Measurements from ENCODE around the gene MBOAT1.
"Not testable (repeated sequence)": the region's sequence is repeated elsewhere in the genome, so short reads cannot be mapped to it uniquely, and the experiment has no call there.

The MBOAT1 gene

DNA sequence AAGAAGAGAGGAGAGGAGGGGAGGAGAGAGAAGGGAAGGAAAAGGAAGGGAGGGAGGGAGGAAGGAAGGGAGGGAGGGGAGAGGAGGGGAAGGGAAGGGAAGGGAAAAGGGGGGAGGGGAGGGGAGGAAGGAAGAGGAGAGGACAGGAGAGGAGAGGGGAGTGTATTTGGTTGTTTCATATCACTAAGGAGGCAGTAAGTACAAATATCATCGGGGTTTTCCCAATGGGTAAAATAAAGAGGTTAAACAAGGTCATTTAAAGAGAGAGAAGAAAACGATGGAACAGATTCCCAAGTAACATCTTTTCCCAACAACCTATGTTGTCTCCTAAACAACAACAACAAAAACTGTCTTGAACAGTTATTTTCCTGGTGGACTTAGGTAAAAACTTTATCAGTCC is 43.6 kb downstream of the MBOAT1 start:
- no peak for DNase-seq

DNA sequence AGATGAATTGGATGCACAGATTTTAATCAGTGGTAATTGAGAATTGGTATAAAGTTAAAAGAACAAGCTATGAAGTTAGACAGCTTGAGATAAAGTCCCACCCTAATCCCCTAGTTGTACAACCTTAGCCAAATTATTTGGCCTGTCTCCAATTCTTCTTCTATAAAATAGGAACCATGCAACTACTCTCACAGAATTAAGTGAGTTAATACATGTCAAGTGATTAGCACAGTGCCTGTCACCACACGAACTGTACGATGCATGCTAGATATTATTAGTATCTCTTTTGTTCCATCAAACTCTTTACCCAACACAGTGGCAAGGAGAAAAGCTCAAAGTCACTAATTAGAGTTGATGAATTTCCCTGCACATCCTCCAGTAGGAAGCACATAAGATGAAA is 44.7 kb downstream of the MBOAT1 start:
- DNase-seq = no peak

DNA sequence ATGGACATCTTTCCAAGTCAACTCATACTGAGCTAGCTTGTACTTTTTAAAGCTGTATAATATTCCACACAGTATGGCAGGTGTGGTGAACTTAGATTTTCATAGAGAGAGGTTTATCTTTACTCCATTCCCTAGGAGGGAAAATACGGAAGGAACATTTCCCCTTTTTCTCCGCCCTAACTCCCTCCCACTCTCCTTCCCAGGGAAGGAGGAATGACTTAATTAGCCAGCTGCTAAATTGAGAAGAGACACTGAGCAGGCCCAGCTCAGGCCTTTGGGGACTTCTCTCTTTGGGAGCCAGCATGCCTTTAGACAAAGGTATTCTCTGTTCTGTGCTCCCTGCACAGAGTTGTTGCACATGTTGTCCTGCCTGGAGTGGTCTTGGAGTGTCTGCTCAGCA is 46.1 kb downstream of the MBOAT1 start:
- DNase-seq = no peak

DNA sequence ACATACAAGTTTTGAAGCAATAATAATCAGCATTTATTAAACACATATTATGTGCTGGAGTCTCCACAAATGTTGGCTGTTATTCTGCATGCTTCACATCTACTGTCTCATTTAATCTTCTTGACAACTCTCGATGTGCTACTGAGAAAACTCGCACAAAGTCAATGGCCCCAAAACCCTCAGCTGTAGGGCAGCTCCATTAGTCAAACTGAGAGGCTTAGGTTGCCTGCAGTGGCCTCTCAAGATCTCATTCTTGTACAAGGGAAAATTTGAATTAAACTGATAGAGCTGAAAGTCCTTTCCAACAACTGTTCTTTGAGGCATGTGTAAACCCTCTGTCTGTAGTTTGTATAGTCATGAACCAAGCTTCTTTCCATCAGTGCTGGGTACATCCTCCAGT is 49.8 kb downstream of the MBOAT1 start:
- no peak for DNase-seq

DNA sequence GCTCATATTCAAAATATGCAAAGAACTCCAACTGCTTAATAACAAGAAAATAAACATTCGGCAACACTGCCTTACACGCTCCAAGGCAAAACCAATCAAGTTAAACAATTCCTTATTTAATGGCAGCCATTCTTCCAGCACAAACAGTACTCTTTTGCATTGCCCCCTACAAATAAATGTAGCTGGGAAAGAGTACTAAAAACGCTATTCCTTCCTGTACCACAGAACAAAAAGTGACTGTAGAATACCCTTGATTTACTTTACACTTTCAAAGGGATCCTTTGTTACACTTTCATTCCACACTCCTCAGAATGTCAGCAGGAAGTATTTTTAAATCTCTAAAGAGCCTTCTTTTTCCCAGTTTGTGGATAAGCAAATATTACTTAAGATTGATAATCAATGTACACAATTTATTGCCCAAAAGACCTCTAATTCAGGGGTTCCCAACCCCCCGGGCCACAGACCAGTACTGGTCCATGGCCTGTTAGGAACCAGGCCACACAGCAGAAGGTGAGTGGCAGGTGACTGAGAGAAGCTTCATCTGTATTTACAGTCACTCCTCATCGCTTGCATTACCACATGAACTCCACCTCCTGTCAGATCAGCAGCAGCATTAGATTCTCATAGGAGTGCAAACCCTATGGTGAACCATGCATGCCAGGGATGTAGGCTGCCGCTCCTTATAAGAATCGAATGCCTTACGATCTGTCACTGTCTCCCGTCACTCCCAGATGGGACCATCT is 51.6 kb downstream of the MBOAT1 start:
- DNase-seq = no peak

DNA sequence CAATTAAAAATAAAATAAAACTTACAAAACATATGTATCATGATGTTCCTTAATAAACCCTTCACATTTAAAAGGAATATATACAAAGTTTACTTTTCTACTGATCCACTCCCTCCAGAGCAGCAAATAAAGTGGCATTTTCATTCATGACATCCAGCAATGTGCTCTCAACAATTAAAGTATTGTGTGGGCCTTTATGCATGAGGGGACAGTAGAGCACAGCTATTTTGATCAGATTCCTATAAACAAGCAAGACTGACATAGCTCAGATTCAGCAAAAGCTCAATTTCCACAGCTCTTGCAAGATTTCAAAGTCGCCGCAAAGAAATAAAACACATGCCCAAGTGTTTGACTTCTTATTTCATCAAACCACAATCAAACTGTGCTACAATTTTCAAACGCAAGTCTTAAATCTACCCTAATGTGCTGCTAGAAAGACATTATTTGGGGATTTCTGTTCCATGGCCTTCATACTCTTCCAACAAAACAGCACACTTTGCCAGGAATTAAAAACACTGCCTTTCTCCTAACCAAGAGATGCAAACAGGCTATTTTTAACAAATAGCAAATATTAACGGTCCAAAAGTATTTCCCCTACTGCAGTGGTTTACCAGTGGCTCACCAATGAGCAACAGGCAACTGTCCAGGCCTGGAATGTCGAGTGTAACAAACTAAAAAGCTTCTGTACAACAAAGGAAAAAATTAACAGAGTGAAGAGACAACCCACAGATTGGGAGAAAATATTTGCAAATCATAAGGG is 52.3 kb downstream of the MBOAT1 start:
- no peak for DNase-seq

DNA sequence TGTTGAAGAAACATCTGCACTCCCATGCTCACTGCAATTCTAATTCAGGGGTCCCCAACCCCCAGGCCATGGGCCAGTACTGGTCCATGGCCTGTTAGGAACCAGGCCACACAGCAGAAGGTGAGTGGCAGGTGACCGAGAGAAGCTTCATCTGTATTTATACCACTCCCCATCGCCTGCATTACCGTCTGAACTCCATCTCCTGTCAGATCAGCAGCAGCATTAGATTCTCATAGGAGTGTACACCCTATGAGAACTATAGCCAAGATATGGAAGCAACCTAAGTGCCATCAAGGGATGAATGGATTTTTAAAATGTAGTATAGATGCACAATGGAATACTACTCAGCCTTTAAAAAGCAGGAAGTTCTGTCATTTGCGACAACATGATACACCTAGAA is 53.2 kb downstream of the MBOAT1 start:
- DNase-seq = no peak

DNA sequence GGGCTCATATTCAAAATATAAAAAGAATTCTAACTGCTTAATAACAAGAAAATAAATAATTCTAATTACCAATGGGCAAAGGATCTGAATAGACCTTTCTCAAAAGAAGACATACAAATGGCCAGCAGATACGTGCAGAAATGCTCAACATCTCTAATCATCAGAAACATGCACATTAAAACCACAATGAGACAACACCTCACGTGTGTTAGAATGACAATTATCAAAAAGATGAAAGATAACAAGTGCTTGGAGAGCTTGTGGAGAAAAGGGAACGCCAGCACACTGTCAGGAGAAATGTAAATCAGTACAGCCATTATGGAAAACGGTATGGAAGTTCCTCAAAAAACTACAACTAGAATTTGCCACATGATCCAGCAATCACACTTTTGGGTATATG is 53.6 kb downstream of the MBOAT1 start:
- DNase-seq = no peak

DNA sequence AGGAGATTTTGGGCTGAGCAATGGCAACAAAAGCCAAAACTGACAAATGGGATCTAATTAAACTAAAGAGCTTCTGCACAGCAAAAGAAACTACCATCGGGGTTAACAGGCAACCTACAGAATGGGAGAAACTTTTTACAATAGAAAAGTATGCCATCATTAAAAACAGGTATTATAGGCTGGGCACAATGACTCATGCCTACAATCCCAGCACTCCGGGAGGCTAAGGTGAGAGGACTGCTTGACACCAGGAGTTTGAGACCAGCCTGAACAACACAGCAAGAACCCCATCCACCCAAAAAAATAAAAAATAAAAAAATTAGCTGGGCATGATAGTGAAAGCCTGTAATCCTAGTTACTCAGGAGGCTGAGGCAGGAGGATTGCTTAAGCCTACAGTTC is 55.4 kb downstream of the MBOAT1 start:
- no peak for DNase-seq

DNA sequence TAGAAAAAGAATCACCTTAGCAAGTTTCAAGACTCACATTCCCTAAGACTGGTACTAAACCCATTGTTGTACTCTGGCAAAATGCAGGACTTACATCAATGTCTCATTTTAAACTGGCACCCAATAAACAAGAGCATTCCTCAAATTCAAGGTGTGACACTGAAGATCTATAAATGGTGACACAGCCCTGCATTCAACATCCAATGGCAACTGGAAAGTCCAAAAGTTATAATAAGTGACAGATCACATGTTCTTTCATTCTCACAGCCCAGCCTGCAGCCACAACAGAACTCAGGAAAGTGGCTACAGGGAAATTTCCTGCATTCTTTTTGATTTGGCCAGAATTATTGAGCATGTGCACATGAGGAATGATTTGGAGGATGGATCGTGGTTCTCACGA is 57.5 kb downstream of the MBOAT1 start:
- DNase-seq = no peak

DNA sequence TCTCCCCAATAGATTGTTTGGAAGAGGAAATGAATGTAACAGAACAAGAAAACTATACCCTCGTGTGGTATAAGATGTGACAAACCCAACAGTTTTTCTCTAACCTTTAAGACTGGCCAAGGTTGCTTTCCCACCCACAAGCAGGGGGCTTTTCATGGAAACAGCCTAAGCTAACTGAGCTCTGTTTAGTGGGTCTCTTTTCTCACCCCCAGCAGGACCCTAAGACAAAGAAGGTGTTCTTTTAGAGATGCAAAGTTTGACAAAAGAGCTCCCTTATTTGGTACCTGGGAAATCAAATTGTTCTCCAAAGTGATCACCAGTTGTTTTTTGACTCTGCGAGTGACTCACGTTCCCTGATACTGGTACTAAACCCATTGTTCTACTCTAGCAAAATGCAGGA is 59.1 kb downstream of the MBOAT1 start:
- no peak for DNase-seq

DNA sequence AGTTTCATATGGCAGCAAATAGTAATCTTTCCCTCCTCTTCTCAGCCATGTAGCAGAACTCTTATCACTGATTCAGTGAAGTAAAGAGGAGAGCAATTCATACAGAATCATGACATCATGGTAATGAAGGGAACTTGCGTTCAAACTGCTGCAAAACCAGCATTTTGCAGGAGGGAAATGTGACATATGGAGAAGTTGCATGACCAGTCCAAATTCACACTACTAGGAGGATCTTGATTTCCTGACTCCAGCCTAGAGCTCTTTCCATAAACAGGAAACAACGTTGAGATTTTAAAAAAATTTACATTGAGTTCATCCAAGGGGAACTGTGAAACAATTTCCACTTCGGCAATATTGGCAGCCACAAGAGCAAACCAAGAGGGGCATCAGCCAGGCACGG is 63.8 kb downstream of the MBOAT1 start:
- no peak for DNase-seq

DNA sequence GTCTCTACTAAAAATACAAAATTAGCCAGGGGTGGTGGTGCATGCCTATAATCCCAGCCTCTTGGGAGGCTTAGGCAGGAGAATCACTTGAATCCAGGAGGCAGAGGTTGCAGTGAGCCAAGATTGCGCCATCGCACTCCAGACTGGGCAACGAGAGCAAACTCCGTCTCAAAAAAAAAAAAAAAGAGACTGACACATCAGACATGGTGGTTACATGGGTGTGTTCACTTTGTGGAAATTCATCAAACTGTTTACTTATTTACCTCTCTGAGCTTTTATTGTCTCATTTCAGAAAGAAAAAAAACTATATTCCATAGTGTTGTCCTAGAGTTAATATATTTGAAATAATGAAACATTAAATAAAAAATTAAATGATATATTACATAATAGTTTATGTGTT is 64.8 kb downstream of the MBOAT1 start:
- no peak for DNase-seq

DNA sequence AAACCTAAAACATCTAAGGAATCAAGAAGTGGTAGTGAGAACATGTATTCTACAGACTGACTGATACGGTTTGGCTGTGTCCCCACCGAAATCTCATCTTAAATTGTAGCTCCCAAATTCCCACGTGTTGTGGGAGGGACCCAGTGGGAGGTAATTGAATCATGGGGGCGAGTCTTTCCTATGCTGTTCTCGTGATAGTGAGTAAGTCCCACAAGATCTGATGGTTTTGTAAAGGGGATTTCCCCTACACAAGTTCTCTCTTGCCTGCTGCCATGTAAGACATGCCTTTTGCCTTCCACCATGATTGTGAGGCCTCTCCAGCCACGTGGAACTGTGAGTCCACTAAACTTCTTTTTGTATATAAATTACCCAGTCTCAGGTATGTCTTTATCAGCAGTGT is 65.4 kb downstream of the MBOAT1 start:
- DNase-seq = not testable (repeated sequence)

DNA sequence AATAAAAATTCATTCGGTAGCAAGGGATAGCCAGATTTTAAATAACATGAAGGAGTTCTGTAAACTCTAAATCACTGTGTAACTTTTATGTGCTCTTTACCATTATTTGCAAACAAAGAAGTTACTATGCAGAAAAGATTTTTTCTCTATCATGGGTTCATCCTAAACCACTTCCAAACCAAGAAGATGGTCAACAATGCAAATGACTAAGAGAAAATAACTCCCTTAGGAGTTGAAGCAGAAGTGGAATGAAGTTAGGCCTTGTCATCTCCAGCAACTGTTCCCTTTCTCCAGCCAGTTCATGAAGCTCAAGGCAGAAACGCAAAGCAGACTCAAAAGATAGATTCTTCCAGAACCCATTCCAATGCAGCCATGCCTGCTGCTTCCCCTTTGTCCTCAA is 66.0 kb downstream of the MBOAT1 start:
- no peak for DNase-seq

DNA sequence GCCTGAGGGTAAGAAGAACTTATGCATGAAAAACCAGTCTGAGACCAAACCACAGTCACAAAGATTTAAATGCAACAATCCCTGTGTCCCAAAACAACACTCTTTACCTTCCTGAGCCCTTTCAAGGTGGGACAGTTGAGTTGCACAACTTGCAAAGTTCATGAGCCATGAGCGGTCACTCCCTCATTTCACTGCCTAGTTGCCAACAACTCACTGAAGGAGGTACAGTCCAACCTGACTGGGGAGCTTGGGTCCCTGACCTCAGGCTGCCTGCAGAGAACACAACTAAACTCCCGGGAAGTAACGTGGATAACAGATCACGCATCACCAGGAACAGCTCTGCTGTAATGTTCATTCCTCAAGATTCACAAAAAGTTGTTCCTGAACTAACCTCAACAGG is 69.4 kb downstream of the MBOAT1 start:
- no peak for DNase-seq

DNA sequence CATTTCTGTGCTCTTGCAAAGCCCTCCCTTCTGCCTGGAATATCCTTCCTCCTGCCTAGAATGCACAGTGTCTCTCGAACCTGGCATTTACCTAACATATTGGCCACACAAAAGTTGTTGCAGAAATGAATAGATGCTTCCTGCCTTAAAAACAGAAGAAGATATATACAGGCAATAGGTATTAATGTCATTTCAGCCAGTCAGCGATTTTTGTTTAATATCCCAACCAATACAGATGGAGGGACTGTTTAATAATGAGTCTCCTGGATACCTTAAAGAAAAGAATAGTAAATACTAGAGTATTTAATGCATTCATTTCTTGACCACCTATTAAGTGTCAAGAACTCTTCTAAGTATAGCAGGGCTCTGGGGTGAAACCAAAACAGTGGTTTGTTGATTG is 70.3 kb downstream of the MBOAT1 start:
- no peak for DNase-seq

DNA sequence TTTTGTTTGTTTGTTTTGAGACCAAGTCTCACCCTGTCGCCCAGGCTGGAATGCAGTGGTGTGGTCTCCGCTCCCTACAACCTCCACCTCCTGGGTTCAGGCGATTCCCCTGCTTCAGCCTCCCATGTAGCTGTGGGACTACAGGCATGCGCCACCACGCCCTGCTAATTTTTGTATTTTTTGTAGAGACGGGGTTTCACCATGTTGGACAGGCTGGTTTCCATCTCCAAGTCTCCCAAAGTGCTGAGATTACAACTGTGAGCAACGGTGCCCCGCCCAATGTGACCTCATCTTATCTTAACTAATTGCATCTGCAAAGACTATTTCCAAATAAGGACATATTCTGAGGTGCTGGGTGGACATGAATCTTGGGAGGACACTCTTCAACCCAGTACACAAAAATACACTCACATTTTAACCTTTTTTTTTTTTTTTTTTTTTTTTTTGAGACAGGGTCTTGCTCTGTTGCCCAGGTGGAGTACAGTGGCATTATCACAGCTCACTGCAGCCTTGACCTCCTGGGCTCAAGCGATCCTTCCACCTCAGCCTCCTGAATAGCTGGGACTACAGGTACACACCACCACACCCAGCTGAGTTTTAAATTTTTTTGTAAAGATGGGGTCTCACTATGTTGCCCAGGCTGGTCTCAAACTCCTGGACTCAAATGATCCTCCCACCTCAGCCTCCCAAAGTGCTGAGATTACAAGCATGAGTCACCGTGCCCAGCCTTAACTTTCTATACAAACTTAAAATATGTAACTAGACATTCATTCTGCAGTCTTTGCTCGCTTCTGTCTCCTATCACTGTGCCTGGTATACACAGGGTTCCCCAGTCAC is 72.9 kb downstream of the MBOAT1 start:
- DNase-seq = not testable (repeated sequence)

DNA sequence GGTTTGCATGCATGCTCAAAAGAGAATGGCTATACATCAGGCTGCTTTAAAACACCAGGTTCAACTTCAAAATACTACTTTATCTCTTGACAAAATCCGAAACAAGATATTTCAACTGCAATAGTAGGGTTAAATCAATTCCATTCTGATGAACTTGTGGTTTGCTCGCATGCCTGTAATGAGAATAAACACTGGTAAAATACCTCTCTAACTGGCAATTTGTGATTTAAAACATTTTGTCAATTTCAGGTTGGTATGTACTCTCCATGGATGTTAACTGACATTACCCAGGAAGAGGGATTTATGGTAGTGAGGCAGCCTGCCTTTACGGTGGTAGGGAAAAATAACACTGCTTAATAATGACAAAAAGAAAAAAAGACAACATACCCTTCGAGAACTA is 74.4 kb downstream of the MBOAT1 start:
- no peak for DNase-seq

DNA sequence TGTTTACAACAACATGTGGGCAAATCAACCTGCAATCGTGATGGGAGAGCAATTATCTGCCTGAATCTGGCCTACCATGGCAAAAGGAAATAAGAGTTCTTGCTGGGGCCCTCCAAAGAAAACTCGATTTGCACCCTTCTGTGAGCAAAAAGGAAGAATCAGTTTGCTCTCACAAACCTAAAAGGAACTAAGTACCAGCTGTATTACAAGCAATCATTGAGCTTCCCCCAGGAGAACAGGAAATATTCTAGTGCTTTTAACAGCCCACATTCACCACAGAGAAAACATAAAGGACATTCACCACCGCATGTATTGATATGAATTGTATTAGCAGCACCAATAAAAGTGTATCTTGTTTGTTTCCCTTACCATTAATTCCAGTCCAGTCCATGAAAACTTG is 75.0 kb downstream of the MBOAT1 start:
- DNase-seq = no peak

DNA sequence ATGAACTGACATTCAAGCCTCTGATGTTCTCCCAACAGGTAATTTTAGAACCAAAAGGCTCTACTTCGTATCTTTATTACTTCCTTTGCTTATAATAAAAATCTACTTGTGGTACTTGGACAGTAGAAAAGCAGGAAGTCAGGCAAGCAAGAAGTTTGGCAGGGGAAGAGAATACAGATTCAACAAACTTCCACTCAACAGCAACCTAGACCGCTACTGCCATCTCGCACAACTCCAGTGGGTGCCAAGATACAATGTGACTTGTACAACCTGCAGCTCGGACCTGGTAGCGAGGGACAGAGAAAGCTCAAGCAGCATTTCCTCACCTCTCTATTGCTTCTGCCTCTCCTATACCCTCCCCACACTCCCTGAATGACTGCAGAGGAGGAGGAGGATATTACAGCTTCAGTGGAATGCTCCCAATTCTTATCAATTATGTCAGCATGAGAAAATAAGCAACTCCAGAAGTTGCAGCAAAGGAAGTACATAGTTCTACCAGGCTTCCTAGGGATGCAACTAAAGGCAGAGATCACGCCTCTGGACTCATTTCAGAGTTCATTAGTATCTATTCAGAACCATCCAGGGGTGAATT is 76.5 kb downstream of the MBOAT1 start:
- DNase-seq = no peak

DNA sequence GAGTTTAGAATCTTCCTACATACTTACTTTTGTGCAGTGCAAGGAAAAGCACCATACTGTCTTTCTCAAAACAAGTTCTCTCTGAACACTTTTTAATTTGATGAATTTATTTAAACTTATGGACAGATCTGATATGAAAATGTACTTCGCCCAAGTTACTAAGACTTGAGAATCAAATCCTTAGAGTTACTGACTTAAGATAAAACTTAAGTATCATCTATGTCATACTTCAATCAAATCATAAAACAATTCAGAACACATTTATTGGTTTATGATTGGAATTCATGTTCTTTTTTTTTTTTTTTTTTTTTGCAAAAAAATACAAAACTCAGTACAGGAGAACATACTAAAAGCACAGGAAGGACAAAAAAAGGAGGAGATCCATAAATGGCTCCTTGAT is 77.7 kb downstream of the MBOAT1 start:
- DNase-seq = no peak

DNA sequence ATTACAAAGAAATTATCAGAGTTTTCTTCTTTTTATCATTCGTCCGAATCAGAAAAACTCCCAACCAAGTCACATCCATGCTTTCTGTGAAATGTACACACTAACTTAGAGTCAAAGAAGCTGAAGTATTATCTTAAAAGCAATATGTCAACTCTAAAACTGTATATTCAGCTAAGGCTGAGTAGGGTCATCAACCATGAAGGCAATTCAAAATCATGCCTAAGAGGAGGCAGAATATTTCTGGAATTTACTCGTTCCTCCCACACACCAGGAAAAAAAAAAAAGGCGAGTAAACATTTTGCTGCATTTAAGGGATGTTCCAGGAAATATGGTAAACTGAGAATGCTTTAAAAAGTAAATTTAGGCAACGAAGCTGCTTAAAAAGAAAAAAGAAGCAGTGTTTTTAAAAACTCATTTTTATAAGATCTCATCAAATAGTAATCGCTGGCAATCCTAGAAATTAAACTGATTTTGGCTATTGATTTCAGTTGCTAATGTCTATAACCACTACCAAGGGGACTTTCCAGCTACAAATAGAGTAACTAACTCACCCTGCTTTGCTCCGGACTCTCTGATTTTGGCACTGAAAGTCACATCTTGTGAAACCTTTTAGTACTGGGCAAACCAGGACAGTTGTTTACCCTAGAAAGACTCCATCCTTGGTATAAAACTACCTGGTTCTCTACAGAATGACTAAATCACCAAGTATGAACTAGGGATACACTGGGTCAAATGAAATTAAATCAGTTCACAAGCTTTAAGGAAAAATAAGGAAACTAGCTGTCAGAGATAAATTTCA is 82.8 kb downstream of the MBOAT1 start:
- no peak for DNase-seq

All from NCI-H510A (cell line).